CD8-positive, alpha-beta memory T cell (primary cell): ENCODE results near the gene POM121. TPM values are rescaled to one million over a fixed set of nuclear protein-coding genes. Genes with fewer than 3 reads are reported as not detected.
"Not testable (repeated sequence)": the region's sequence is repeated elsewhere in the genome, so short reads cannot be mapped to it uniquely, and the experiment has no call there.

Experiments
- CTCF ChIA-PET: fragments of 350-600 bp; sonication (Branson Sonifier 250); formaldehyde crosslinking; loops from one replicate; lab custom pipeline; 2021; ENCODE audit warnings: antibody characterized with exemption; lab: Charles Lee
- POLR2A ChIA-PET: fragments of 350-600 bp; sonication (Branson Sonifier 250); formaldehyde crosslinking; loops from one replicate; lab custom pipeline; 2021; ENCODE audit warnings: antibody characterized with exemption; lab: Charles Lee
- DNase-seq, 5 donors: peaks; one replicate each; pipeline versions ENCODE4 v3.0.0 to v3.0.0-alpha.2; 2020 to 2022; ENCODE audit warnings: mixed read lengths in 1 of 5
- H3K27ac ChIP-seq: one replicate; pipeline ENCODE4 v1.7.0; 2013; ENCODE audit warnings: low read depth, mild to moderate bottlenecking, low read length, moderate library complexity
- H3K27me3 ChIP-seq: 2 replicates; pipeline ENCODE4 v1.7.0; 2013; ENCODE audit warnings: low read length, mild to moderate bottlenecking; ENCODE audit not compliant: insufficient read depth, poor library complexity, severe bottlenecking
- H3K36me3 ChIP-seq: 2 replicates; pipeline ENCODE4 v1.7.0; 2013; ENCODE audit warnings: mild to moderate bottlenecking, low read length, moderate library complexity; ENCODE audit not compliant: insufficient read depth
- H3K4me1 ChIP-seq: 2 replicates; pipeline ENCODE4 v1.7.0; 2013; ENCODE audit warnings: mild to moderate bottlenecking, low read length, moderate library complexity; ENCODE audit not compliant: insufficient read depth
- H3K4me3 ChIP-seq: 2 replicates; pipeline ENCODE4 v1.7.0; 2013; ENCODE audit warnings: mild to moderate bottlenecking, low read length
- H3K9me3 ChIP-seq: 2 replicates; pipeline ENCODE4 v1.7.0; 2013; ENCODE audit warnings: mild to moderate bottlenecking, low read length
- H3K27ac Mint-ChIP-seq, 8 donors: one replicate each; pipeline ENCODE4 v1.8.0; 2020 to 2021; ENCODE audit warnings: mixed read lengths in 8 of 8, mild to moderate bottlenecking in 6 of 8, inconsistent platforms in 3 of 8, moderate library complexity in 3 of 8
- H3K27me3 Mint-ChIP-seq, 2 donors: one replicate each; pipeline ENCODE4 v1.8.0; 2020 to 2021; ENCODE audit warnings: mixed read lengths in 2 of 2, mild to moderate bottlenecking in 1 of 2, moderate library complexity in 1 of 2
- H3K36me3 Mint-ChIP-seq, 3 donors: one replicate each; pipeline ENCODE4 v1.8.0; 2020 to 2021; ENCODE audit warnings: mixed read lengths in 3 of 3, inconsistent platforms in 1 of 3, mild to moderate bottlenecking in 1 of 3
- H3K4me1 Mint-ChIP-seq, 3 donors: one replicate each; pipeline ENCODE4 v1.8.0; 2020 to 2021; ENCODE audit warnings: mixed read lengths in 3 of 3, inconsistent platforms in 1 of 3, mild to moderate bottlenecking in 1 of 3
- H3K4me3 Mint-ChIP-seq, 7 donors: one replicate each; pipeline ENCODE4 v1.8.0; 2020 to 2021; ENCODE audit warnings: mixed read lengths in 7 of 7, mild to moderate bottlenecking in 6 of 7, moderate library complexity in 4 of 7, inconsistent platforms in 2 of 7
- H3K9me3 Mint-ChIP-seq, 5 donors: one replicate each; pipeline ENCODE4 v1.8.0; 2020 to 2022; ENCODE audit warnings: mixed read lengths in 5 of 5, mild to moderate bottlenecking in 3 of 5, moderate library complexity in 2 of 5, inconsistent platforms in 1 of 5
- polyA plus RNA-seq: library from polyadenylated mRNA; unstranded; fragments of 300-500 nt; fragmentation: Illumina TruSeq; gene quantifications from one replicate; pipeline ENCODE4 v1.2.3, GENCODE V29; 2021
- total RNA-seq, 2 experiments: library from RNA; stranded (reverse); gene quantifications; one replicate each; pipeline ENCODE4 v1.2.3, GENCODE V29; 2021

POM121 gene
- total RNA-seq (10 to 100 TPM; 65.7 to 68.7 TPM), polyA plus RNA-seq (18.7 TPM)

GRCh38 chr7:72924733-72925545, at the start of gene POM121:
Gene POM121 (plus strand): TSS chr7:72925095. CDS start chr7:72925122, 27 bp downstream.
- POLR2A ChIA-PET, result no interaction called here
- peak within 1 kb of the TSS; percentile 98 for H3K4me3 ChIP-seq
- peak within 1 kb of the TSS; percentile 92 for H3K27ac ChIP-seq
- peaks cover 22% of the 10 kb centered on the region for H3K4me1 ChIP-seq
- Mint-ChIP-seq H3K4me3 (peak within 1 kb of the TSS; percentile 97 to 100 (median 98)), H3K36me3 (peaks cover 3 to 56% (median 4%) of the 10 kb centered on the region in 3 donors), H3K27me3 (no peaks in the 10 kb centered on the region), H3K27ac (peak within 1 kb of the TSS; percentile 99 to 100 (median 100)), H3K9me3 (peaks cover 0 to 2% (median 0%) of the 10 kb centered on the region in 5 donors), H3K4me1 (peaks cover 34 to 43% (median 41%) of the 10 kb centered on the region in 3 donors)
- peaks cover 30% of the 10 kb centered on the region for H3K36me3 ChIP-seq
- peak; percentile 75 to 88 (median 83) for DNase-seq
- CTCF ChIA-PET, result no interaction called here
- no peaks in the 10 kb centered on the region for H3K9me3 ChIP-seq
- no peaks in the 10 kb centered on the region for H3K27me3 ChIP-seq

- Mint-ChIP-seq H3K36me3 (peaks cover 0 to 19% (median 1%) of the 10 kb centered on the region in 3 donors), H3K4me1 (peaks cover 10 to 24% (median 17%) of the 10 kb centered on the region in 3 donors), H3K4me3 (peak overlapping the region; percentile 91 to 99 (median 99)), H3K27ac (peak overlapping the region; percentile 78 to 99 (median 88))
- H3K9me3 Mint-ChIP-seq, H3K27me3 Mint-ChIP-seq, H3K9me3 ChIP-seq, H3K4me1 ChIP-seq, H3K36me3 ChIP-seq, CTCF ChIA-PET, POLR2A ChIA-PET, H3K27me3 ChIP-seq: not testable (repeated sequence)
- Histone ChIP-seq H3K4me3 (peak overlapping the region; percentile 72), H3K27ac (peak overlapping the region; percentile 79)
- peak; percentile 52 to 82 (median 70) for DNase-seq
Measured at GRCh38 chr7:72879079-72879736, 45.7 kb upstream of the POM121 start.

- POLR2A ChIA-PET, H3K9me3 Mint-ChIP-seq, H3K27me3 Mint-ChIP-seq, H3K36me3 ChIP-seq, CTCF ChIA-PET, H3K27me3 ChIP-seq, H3K4me1 ChIP-seq, H3K9me3 ChIP-seq: not testable (repeated sequence)
- Mint-ChIP-seq H3K4me1 (peaks cover 10 to 24% (median 17%) of the 10 kb centered on the region in 3 donors), H3K36me3 (peaks cover 0 to 19% (median 1%) of the 10 kb centered on the region in 3 donors), H3K4me3 (peak overlapping the region; percentile 91 to 99 (median 99)), H3K27ac (peak overlapping the region; percentile 84 to 99 (median 98))
- peak; percentile 18 to 58 (median 39) for DNase-seq
- Histone ChIP-seq H3K27ac (peak overlapping the region; percentile 79), H3K4me3 (peak overlapping the region; percentile 72)
Measured at GRCh38 chr7:72879737-72880215, 45.1 kb upstream of the POM121 start.

- DNase-seq, H3K27ac ChIP-seq, H3K9me3 ChIP-seq, H3K4me3 ChIP-seq, POLR2A ChIA-PET, CTCF ChIA-PET, H3K27me3 Mint-ChIP-seq, H3K27me3 ChIP-seq, H3K9me3 Mint-ChIP-seq, H3K4me1 ChIP-seq, H3K4me3 Mint-ChIP-seq: not testable (repeated sequence)
- Mint-ChIP-seq H3K4me1 (peaks cover 7 to 16% (median 9%) of the 10 kb centered on the region in 3 donors), H3K27ac (peak overlapping the region in 2 of 8 donors; percentile 70 to 78), H3K36me3 (peaks cover 7 to 52% (median 12%) of the 10 kb centered on the region in 3 donors)
- H3K36me3 ChIP-seq, result peaks cover 11% of the 10 kb centered on the region
Measured at GRCh38 chr7:72891750-72892149, 33.1 kb upstream of the POM121 start.

GRCh38 chr7:72904740-72905139, 20.2 kb upstream of the POM121 start:
- CTCF ChIA-PET, H3K4me1 ChIP-seq, H3K9me3 ChIP-seq, H3K27ac ChIP-seq, DNase-seq, H3K27me3 Mint-ChIP-seq, H3K4me3 ChIP-seq, H3K9me3 Mint-ChIP-seq, H3K36me3 ChIP-seq, H3K27me3 ChIP-seq, POLR2A ChIA-PET, H3K4me3 Mint-ChIP-seq: not testable (repeated sequence)
- H3K27ac Mint-ChIP-seq, result peak overlapping the region in 4 of 8 donors; percentile 11 to 68 (median 39)
- H3K4me1 Mint-ChIP-seq, result peaks cover 15 to 29% (median 18%) of the 10 kb centered on the region in 3 donors
- peaks cover 10 to 66% (median 18%) of the 10 kb centered on the region in 3 donors for H3K36me3 Mint-ChIP-seq

- H3K27ac ChIP-seq, POLR2A ChIA-PET, H3K9me3 ChIP-seq, H3K27me3 Mint-ChIP-seq, H3K9me3 Mint-ChIP-seq, DNase-seq, H3K4me3 Mint-ChIP-seq, H3K4me3 ChIP-seq, H3K4me1 ChIP-seq, CTCF ChIA-PET, H3K36me3 ChIP-seq, H3K27me3 ChIP-seq: not testable (repeated sequence)
- peaks cover 8 to 60% (median 11%) of the 10 kb centered on the region in 3 donors for H3K36me3 Mint-ChIP-seq
- H3K27ac Mint-ChIP-seq, result peak overlapping the region in 1 of 8 donors; percentile 12
- H3K4me1 Mint-ChIP-seq, result peaks cover 16 to 31% (median 18%) of the 10 kb centered on the region in 3 donors
Measured at GRCh38 chr7:72908422-72908821, 16.5 kb upstream of the POM121 start.

GRCh38 chr7:72911395-72911794, 13.5 kb upstream of the POM121 start:
- H3K27ac ChIP-seq, H3K4me3 Mint-ChIP-seq, H3K27me3 Mint-ChIP-seq, CTCF ChIA-PET, H3K4me1 ChIP-seq, H3K9me3 ChIP-seq, H3K36me3 ChIP-seq, H3K4me3 ChIP-seq, H3K9me3 Mint-ChIP-seq, H3K27me3 ChIP-seq, POLR2A ChIA-PET, H3K27ac Mint-ChIP-seq, DNase-seq: not testable (repeated sequence)
- Mint-ChIP-seq H3K4me1 (peaks cover 9 to 30% (median 18%) of the 10 kb centered on the region in 3 donors), H3K36me3 (peaks cover 8 to 60% (median 12%) of the 10 kb centered on the region in 3 donors)

- Mint-ChIP-seq H3K36me3 (peaks cover 6 to 54% (median 7%) of the 10 kb centered on the region in 3 donors), H3K27ac (peak overlapping the region in 4 of 8 donors; percentile 40 to 85 (median 51)), H3K4me1 (peaks cover 10 to 28% (median 13%) of the 10 kb centered on the region in 3 donors)
- H3K27me3 Mint-ChIP-seq, H3K4me1 ChIP-seq, H3K27ac ChIP-seq, H3K9me3 Mint-ChIP-seq, H3K36me3 ChIP-seq, H3K4me3 Mint-ChIP-seq, H3K27me3 ChIP-seq, DNase-seq, POLR2A ChIA-PET, H3K9me3 ChIP-seq, CTCF ChIA-PET, H3K4me3 ChIP-seq: not testable (repeated sequence)
Measured at GRCh38 chr7:72913750-72914149, 11.1 kb upstream of the POM121 start.
